ENCODE data around the gene TNXB. TPM values are rescaled to one million over a fixed set of nuclear protein-coding genes. Genes with fewer than 3 reads are reported as not detected.
"Not testable (repeated sequence)": the region's sequence is repeated elsewhere in the genome, so short reads cannot be mapped to it uniquely, and the experiment has no call there.

Gene TNXB
- total and polyA plus RNA-seq, 8 donors = 15.1 to 408 (median 44.6) TPM

GRCh38 chr6:32050562-32050961 lies 58.6 kb downstream of the TNXB start:
- 58 to 71% (median 63%) methylated on average over 5 of the region's 5 CpGs for WGBS, 5 donors
- intact Hi-C loops (cut with DNase I; ENCODE audit: low total_unique reads) = no loop called here

GRCh38 chr6:32049736-32050135 lies 59.4 kb downstream of the TNXB start:
- H3K27me3 ChIP-seq; H3K4me3 ChIP-seq; intact Hi-C loops (cut with DNase I; ENCODE audit: low total_unique reads); DNase-seq; H3K9me3 ChIP-seq: not testable (repeated sequence)
- 86 to 95% (median 93%) methylated on average over 6 to 9 of the region's 11 CpGs for WGBS, 5 donors
- Histone ChIP-seq H3K4me1 (peaks cover 8 to 30% (median 19%) of the 10 kb centered on the region in 4 donors), H3K36me3 (peaks cover 0 to 13% (median 6%) of the 10 kb centered on the region in 4 donors), H3K27ac (peak overlapping the region in 1 of 5 donors; percentile 24)

More at GRCh38 chr6:32050562-32050961, 58.6 kb downstream of the TNXB start:
- Histone ChIP-seq H3K4me1 (peaks cover 8 to 30% (median 19%) of the 10 kb centered on the region in 4 donors), H3K27ac (no peak overlapping the region), H3K4me3 (no peak overlapping the region), H3K36me3 (peaks cover 0 to 20% (median 8%) of the 10 kb centered on the region in 4 donors), H3K9me3 (no peaks in the 10 kb centered on the region), H3K27me3 (no peaks in the 10 kb centered on the region)
- no peak for DNase-seq
- no peak for TF ChIP-seq EP300 (IDR thresholded peaks at IDR 0.05)
- no peak for TF ChIP-seq POLR2A (IDR thresholded peaks at IDR 0.05)
- TF ChIP-seq, protein P1, sequence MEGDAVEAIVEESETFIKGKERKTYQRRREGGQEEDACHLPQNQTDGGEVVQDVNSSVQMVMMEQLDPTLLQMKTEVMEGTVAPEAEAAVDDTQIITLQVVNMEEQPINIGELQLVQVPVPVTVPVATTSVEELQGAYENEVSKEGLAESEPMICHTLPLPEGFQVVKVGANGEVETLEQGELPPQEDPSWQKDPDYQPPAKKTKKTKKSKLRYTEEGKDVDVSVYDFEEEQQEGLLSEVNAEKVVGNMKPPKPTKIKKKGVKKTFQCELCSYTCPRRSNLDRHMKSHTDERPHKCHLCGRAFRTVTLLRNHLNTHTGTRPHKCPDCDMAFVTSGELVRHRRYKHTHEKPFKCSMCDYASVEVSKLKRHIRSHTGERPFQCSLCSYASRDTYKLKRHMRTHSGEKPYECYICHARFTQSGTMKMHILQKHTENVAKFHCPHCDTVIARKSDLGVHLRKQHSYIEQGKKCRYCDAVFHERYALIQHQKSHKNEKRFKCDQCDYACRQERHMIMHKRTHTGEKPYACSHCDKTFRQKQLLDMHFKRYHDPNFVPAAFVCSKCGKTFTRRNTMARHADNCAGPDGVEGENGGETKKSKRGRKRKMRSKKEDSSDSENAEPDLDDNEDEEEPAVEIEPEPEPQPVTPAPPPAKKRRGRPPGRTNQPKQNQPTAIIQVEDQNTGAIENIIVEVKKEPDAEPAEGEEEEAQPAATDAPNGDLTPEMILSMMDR (IDR thresholded peaks at IDR 0.05) = no peak

GRCh38 chr6:32049149-32049548 lies 60.0 kb downstream of the TNXB start:
- H3K9me3 ChIP-seq; H3K4me3 ChIP-seq; DNase-seq; intact Hi-C loops (cut with DNase I; ENCODE audit: low total_unique reads); H3K27me3 ChIP-seq: not testable (repeated sequence)
- WGBS, 5 donors = 95 to 98% (median 96%) methylated on average over 13 to 21 of the region's 21 CpGs
- Histone ChIP-seq H3K27ac (peak overlapping the region in 1 of 5 donors; percentile 24), H3K36me3 (peaks cover 0 to 13% (median 5%) of the 10 kb centered on the region in 4 donors), H3K4me1 (peaks cover 8 to 30% (median 19%) of the 10 kb centered on the region in 4 donors)

GRCh38 chr6:32047855-32048766 lies 61.0 kb downstream of the TNXB start:
- H3K9me3 ChIP-seq = no peaks in the 10 kb centered on the region
- no peaks in the 10 kb centered on the region for H3K27me3 ChIP-seq
- TF ChIP-seq POLR2A (IDR thresholded peaks at IDR 0.05) (no peak), POLR2AphosphoS5 (IDR thresholded peaks at IDR 0.05) (peak in 1 of 3 donors; percentile 25), EP300 (IDR thresholded peaks at IDR 0.05) (no peak)
- TF ChIP-seq, protein P1 (IDR thresholded peaks at IDR 0.05) = peak in 6 of 7 experiments; percentile 25 to 91 (median 84)
- intact Hi-C loops (cut with DNase I; ENCODE audit: low total_unique reads) = no loop called here
- H3K36me3 ChIP-seq = peaks cover 0 to 8% (median 4%) of the 10 kb centered on the region in 4 donors
- H3K27ac ChIP-seq = peak overlapping the region in 4 of 5 donors; percentile 67 to 84 (median 79)
- DNase-seq = peak; percentile 80 to 85
- H3K4me3 ChIP-seq = no peak overlapping the region
- H3K4me1 ChIP-seq = peaks cover 8 to 30% (median 19%) of the 10 kb centered on the region in 4 donors
- 45 to 58% (median 49%) methylated on average over 29 to 42 of the region's 42 CpGs for WGBS, 5 donors

- no peak overlapping the region for H3K4me3 ChIP-seq
- 76 to 93% (median 87%) methylated on average over 5 to 6 of the region's 6 CpGs for WGBS, 5 donors
- peaks cover 0 to 2% (median under 1%) of the 10 kb centered on the region in 4 donors for H3K36me3 ChIP-seq
- intact Hi-C loops (cut with DNase I; ENCODE audit: low total_unique reads) = no loop called here
- H3K9me3 ChIP-seq = no peaks in the 10 kb centered on the region
- peaks cover 8 to 30% (median 19%) of the 10 kb centered on the region in 4 donors for H3K4me1 ChIP-seq
- TF ChIP-seq POLR2A (IDR thresholded peaks at IDR 0.05) (no peak), POLR2AphosphoS5 (IDR thresholded peaks at IDR 0.05) (no peak), EP300 (IDR thresholded peaks at IDR 0.05) (no peak)
- TF ChIP-seq, protein P1 (IDR thresholded peaks at IDR 0.05) = no peak
- no peak for DNase-seq
- no peaks in the 10 kb centered on the region for H3K27me3 ChIP-seq
- H3K27ac ChIP-seq = peak overlapping the region in 4 of 5 donors; percentile 67 to 84 (median 79)
Measured at GRCh38 chr6:32047539-32047854, 61.6 kb downstream of the TNXB start.
